ENCODE results near the gene GMDS. TPM values are rescaled to one million over a fixed set of nuclear protein-coding genes. Genes with fewer than 3 reads are reported as not detected.

GMDS gene
- total and polyA plus RNA-seq, 4 donors = 7.3 to 28.3 (median 16.1) TPM

DNA sequence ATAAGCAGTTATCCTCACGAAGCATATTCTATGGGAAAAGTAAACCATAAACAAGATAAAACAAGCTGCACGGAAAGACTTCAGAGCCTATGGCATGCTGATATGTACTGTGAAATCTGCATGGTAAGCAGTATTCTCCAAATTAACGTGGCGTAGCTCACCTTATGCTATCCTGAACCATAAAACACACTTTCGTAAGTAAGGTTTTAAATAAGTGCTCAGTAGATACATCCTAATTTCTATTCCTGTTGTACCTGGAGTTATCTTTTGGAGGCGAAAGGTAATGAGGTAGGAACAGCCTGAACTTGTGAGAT, 208.7 kb downstream of the GMDS start:
- peaks cover 0 to 38% (median 0%) of the 10 kb centered on the region in 5 donors for H3K4me1 ChIP-seq (ENCODE audit: control insufficient read depth in 5 of 5, insufficient read depth in 5 of 5, low read length in 5 of 5)
- no peak overlapping the region for H3K4me3 ChIP-seq
- ATAC-seq (ENCODE audit: insufficient read depth, low FRiP score) = no peak
- no peak for DNase-seq
- no peaks in the 10 kb centered on the region for H3K9me3 ChIP-seq (ENCODE audit: control insufficient read depth in 4 of 4, insufficient read depth in 3 of 4, low read length in 3 of 4)
- WGBS, 2 donors = 86 to 95% methylated on average over 6 of the region's 6 CpGs
- TF ChIP-seq, protein P1, sequence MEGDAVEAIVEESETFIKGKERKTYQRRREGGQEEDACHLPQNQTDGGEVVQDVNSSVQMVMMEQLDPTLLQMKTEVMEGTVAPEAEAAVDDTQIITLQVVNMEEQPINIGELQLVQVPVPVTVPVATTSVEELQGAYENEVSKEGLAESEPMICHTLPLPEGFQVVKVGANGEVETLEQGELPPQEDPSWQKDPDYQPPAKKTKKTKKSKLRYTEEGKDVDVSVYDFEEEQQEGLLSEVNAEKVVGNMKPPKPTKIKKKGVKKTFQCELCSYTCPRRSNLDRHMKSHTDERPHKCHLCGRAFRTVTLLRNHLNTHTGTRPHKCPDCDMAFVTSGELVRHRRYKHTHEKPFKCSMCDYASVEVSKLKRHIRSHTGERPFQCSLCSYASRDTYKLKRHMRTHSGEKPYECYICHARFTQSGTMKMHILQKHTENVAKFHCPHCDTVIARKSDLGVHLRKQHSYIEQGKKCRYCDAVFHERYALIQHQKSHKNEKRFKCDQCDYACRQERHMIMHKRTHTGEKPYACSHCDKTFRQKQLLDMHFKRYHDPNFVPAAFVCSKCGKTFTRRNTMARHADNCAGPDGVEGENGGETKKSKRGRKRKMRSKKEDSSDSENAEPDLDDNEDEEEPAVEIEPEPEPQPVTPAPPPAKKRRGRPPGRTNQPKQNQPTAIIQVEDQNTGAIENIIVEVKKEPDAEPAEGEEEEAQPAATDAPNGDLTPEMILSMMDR (IDR thresholded peaks at IDR 0.05; ENCODE audit: control extremely low read depth, extremely low read depth) = no peak
- H3K27ac ChIP-seq (ENCODE audit: low read depth in 1 of 2, low read length in 1 of 2) = no peak overlapping the region
- peaks cover 0 to 1% (median 0%) of the 10 kb centered on the region in 4 donors for H3K36me3 ChIP-seq (ENCODE audit: control insufficient read depth in 4 of 4, insufficient read depth in 4 of 4, low read length in 4 of 4)
- H3K27me3 ChIP-seq (ENCODE audit: control insufficient read depth in 3 of 3, insufficient read depth in 3 of 3, low read length in 2 of 3) = peaks cover 0 to 5% (median 0%) of the 10 kb centered on the region in 3 donors
- H3K9ac ChIP-seq (ENCODE audit: insufficient read depth in 1 of 2, low read length in 2 of 2) = no peak overlapping the region

DNA sequence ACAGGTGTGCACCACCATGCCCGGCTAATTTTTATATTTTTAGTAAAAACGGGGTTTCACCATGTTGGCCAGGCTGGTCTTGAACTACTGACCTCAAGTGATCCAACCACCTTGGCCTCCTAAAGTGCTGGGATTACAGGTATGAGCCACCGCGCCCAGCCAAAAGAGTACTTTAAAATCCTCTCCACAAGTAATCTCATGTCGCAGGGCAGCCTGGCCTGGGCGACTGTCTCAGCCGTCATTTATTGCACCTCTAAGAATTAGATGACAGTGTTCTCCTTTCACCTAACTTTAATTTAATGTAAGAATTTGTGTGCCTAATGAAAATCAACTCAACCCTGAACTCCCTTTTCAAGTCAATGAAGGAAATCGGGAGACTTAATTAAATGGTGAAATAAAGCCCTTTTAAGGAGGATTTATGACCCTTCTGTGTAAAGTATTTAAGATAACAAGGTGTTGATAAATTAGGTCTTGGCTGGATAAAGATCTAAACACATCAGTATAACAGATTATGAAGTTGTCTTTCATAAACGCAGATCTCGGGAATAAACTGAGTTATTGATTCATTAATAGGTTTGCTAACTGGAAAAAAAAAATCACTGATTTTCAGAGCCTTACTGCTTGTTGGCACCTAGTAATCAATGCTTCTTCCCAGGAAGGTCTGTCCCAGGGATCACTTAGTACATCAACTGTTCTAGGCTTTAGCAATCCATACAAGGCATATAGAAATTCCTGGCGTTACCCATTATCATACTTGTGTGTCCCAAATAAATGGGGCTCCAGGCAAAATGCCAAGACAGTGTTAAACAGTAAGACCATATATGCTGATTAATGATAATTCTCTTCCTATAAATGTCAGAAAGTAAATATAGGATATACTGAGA, 209.3 kb downstream of the GMDS start:
- Histone ChIP-seq H3K9me3 (ENCODE audit: control insufficient read depth in 4 of 4, insufficient read depth in 3 of 4, low read length in 3 of 4) (no peaks in the 10 kb centered on the region), H3K4me3 (no peak overlapping the region), H3K27me3 (ENCODE audit: control insufficient read depth in 3 of 3, insufficient read depth in 3 of 3, low read length in 2 of 3) (peaks cover 0 to 5% (median 0%) of the 10 kb centered on the region in 3 donors), H3K4me1 (ENCODE audit: control insufficient read depth in 5 of 5, insufficient read depth in 5 of 5, low read length in 5 of 5) (peaks cover 0 to 38% (median 0%) of the 10 kb centered on the region in 5 donors), H3K36me3 (ENCODE audit: control insufficient read depth in 4 of 4, insufficient read depth in 4 of 4, low read length in 4 of 4) (peaks cover 0 to 1% (median 0%) of the 10 kb centered on the region in 4 donors), H3K27ac (ENCODE audit: low read depth in 1 of 2, low read length in 1 of 2) (no peak overlapping the region), H3K9ac (ENCODE audit: insufficient read depth in 1 of 2, low read length in 2 of 2) (no peak overlapping the region)
- ATAC-seq (ENCODE audit: insufficient read depth, low FRiP score) (no peak), DNase-seq (peak in 2 of 3 donors; percentile 30 to 32)
- WGBS, 2 donors = 90 to 93% methylated on average over 11 of the region's 11 CpGs
- TF ChIP-seq, protein P1 (IDR thresholded peaks at IDR 0.05; ENCODE audit: control extremely low read depth, extremely low read depth) = no peak

DNA sequence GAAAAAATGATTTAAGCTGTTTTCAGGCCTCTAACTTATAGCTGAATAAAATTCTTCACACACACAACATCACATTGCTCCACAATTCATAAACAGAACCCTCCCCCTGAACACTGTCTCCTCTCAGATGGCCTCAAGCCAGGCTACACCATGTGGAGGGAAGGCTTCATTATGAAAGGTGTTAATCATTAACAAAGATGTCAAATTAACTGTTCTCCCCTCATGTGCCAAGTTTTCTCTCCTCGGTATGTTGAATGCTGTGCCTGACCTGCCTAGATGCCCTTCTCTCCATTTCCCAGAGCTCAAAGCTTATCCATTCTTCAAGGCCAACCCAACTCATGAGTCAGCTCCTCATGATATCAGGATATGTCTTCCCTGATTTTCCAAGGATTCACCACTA, 210.4 kb downstream of the GMDS start:
- WGBS, 2 donors = 79 to 80% methylated on average over 1 of the region's 1 CpG
- TF ChIP-seq, protein P1 (IDR thresholded peaks at IDR 0.05; ENCODE audit: control extremely low read depth, extremely low read depth) = no peak
- Histone ChIP-seq H3K9me3 (ENCODE audit: control insufficient read depth in 4 of 4, insufficient read depth in 3 of 4, low read length in 3 of 4) (no peaks in the 10 kb centered on the region), H3K4me1 (ENCODE audit: control insufficient read depth in 5 of 5, insufficient read depth in 5 of 5, low read length in 5 of 5) (peaks cover 0 to 38% (median 0%) of the 10 kb centered on the region in 5 donors), H3K27me3 (ENCODE audit: control insufficient read depth in 3 of 3, insufficient read depth in 3 of 3, low read length in 2 of 3) (peaks cover 0 to 5% (median 0%) of the 10 kb centered on the region in 3 donors), H3K9ac (ENCODE audit: insufficient read depth in 1 of 2, low read length in 2 of 2) (no peak overlapping the region), H3K36me3 (ENCODE audit: control insufficient read depth in 4 of 4, insufficient read depth in 4 of 4, low read length in 4 of 4) (peaks cover 0 to 1% (median 0%) of the 10 kb centered on the region in 4 donors), H3K4me3 (no peak overlapping the region), H3K27ac (ENCODE audit: low read depth in 1 of 2, low read length in 1 of 2) (no peak overlapping the region)
- no peak for DNase-seq
- ATAC-seq (ENCODE audit: insufficient read depth, low FRiP score) = no peak

Data from lung (tissue), 12 donors.